ENCODE data around the gene BCL2L11. TPM values are rescaled to one million over a fixed set of nuclear protein-coding genes. Genes with fewer than 3 reads are reported as not detected.

Gene BCL2L11
- total RNA-seq, 1 donor from 2014 or later, result 13.8 TPM

- H3K4me3 ChIP-seq (ENCODE audit: low read depth, low read length), result no peak overlapping the region
- no peak for DNase-seq (ENCODE audit: low read depth)
- TF ChIP-seq CTCF (IDR thresholded peaks at IDR 0.05; ENCODE audit: insufficient read depth, low read length, poor library complexity, severe bottlenecking), result no peak
- no peaks in the 10 kb centered on the region for H3K36me3 ChIP-seq (ENCODE audit: control insufficient read depth, insufficient read depth, low read length)
- no peaks in the 10 kb centered on the region for H3K27me3 ChIP-seq (ENCODE audit: control insufficient read depth, insufficient read depth, low read length)
Measured at GRCh38 chr2:111175615-111176014, 54.9 kb downstream of the BCL2L11 start.

GRCh38 chr2:111176388-111176787 lies 55.7 kb downstream of the BCL2L11 start:
- H3K27me3 ChIP-seq (ENCODE audit: control insufficient read depth, insufficient read depth, low read length), result no peaks in the 10 kb centered on the region

DNA sequence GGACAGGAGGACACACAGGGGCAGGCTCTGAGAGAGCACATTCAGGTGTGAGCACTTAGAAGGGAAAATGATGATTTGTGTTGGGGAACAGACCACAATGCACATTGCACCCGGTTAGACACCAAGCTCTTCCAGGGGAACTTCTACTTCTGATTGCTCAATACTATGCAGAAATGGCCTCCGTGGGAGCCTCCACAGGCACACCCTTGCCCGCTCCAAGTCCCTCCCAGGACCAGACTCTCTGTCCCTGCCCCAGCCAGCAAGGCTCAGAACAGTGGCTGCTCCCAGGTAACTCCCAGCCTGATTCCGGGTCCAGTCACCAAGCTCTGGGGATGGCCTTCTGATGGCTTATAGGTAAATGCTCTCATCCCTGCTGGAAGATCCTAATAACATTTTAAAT lies 56.2 kb downstream of the BCL2L11 start:
- Histone ChIP-seq H3K4me3 (ENCODE audit: low read depth, low read length) (no peak overlapping the region), H3K36me3 (ENCODE audit: control insufficient read depth, insufficient read depth, low read length) (no peaks in the 10 kb centered on the region), H3K27me3 (ENCODE audit: control insufficient read depth, insufficient read depth, low read length) (no peaks in the 10 kb centered on the region)
- DNase-seq (ENCODE audit: low read depth), result no peak
- TF ChIP-seq CTCF (IDR thresholded peaks at IDR 0.05; ENCODE audit: insufficient read depth, low read length, poor library complexity, severe bottlenecking), result no peak

More at GRCh38 chr2:111176388-111176787, 55.7 kb downstream of the BCL2L11 start:
- TF ChIP-seq CTCF (IDR thresholded peaks at IDR 0.05; ENCODE audit: insufficient read depth, low read length, poor library complexity, severe bottlenecking), result no peak
- no peak overlapping the region for H3K4me3 ChIP-seq (ENCODE audit: low read depth, low read length)
- no peaks in the 10 kb centered on the region for H3K36me3 ChIP-seq (ENCODE audit: control insufficient read depth, insufficient read depth, low read length)
- DNase-seq (ENCODE audit: low read depth), result no peak

DNA sequence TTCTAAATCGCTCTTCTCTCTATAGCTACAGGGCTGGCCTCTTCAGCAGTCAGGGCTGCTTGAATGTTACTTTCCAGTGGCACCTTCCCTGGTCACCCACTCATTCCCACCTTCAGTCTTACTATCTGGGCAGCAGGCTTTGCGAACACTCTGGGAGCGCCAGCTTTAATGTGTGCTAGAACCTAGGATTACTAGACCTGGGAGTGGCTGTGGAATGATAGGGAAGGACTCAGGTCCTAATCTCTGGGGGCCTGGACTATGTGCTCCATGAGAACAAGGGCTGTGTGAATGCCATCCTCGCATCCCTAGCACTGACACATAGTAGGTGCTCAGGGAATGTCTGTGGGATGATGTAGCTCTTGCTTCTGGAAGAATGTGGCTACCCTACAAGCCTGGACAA lies 57.6 kb downstream of the BCL2L11 start:
- Histone ChIP-seq H3K27me3 (ENCODE audit: control insufficient read depth, insufficient read depth, low read length) (peaks cover 2% of the 10 kb centered on the region), H3K36me3 (ENCODE audit: control insufficient read depth, insufficient read depth, low read length) (no peaks in the 10 kb centered on the region), H3K4me3 (ENCODE audit: low read depth, low read length) (no peak overlapping the region)
- no peak for TF ChIP-seq CTCF (IDR thresholded peaks at IDR 0.05; ENCODE audit: insufficient read depth, low read length, poor library complexity, severe bottlenecking)
- no peak for DNase-seq (ENCODE audit: low read depth)

DNA sequence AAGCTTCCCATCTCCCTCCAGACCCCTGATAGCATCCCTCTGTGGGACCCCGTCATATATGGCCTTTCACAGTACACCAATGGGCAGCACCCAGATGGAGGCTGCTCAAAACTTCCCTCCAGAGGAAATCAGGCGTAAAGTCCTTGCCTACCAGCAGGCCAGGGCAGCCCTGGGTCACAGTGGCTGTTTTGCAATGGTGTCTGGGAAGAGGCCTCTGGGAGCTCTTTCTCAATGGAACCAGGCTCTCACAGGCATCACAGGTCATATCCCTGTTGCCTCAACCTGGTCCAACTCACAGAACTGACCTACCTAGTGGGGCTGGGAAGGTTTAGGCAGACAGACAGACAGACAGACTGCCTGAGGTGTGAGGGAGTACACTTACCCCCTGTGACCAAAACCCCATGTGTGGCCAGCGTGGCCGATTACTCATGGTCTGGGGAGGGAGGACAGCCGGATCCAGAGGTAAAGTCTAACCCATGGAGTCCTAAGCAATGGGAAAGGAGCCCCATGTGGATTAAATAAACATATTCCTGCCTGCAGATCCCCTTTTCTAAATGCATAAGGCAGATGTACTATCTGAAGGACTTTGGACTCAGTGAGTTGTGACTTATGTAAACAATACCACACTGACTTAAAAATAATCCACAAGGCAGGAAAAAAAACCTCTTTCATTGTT lies 58.2 kb downstream of the BCL2L11 start:
- no peak for TF ChIP-seq CTCF (IDR thresholded peaks at IDR 0.05; ENCODE audit: insufficient read depth, low read length, poor library complexity, severe bottlenecking)
- peak; percentile 31 for DNase-seq (ENCODE audit: low read depth)
- Histone ChIP-seq H3K4me3 (ENCODE audit: low read depth, low read length) (no peak overlapping the region), H3K36me3 (ENCODE audit: control insufficient read depth, insufficient read depth, low read length) (no peaks in the 10 kb centered on the region), H3K27me3 (ENCODE audit: control insufficient read depth, insufficient read depth, low read length) (peaks cover 2% of the 10 kb centered on the region)

- Histone ChIP-seq H3K27me3 (ENCODE audit: control insufficient read depth, insufficient read depth, low read length) (peaks cover 2% of the 10 kb centered on the region), H3K4me3 (ENCODE audit: low read depth, low read length) (no peak overlapping the region), H3K36me3 (ENCODE audit: control insufficient read depth, insufficient read depth, low read length) (no peaks in the 10 kb centered on the region)
- no peak for DNase-seq (ENCODE audit: low read depth)
- TF ChIP-seq CTCF (IDR thresholded peaks at IDR 0.05; ENCODE audit: insufficient read depth, low read length, poor library complexity, severe bottlenecking), result no peak
Measured at GRCh38 chr2:111182121-111182520, 61.4 kb downstream of the BCL2L11 start.

Measured in kidney epithelial cell (primary cell).